HG02885 (cell line): ENCODE data around the gene HEMGN.

Experiments used
- ATAC-seq: cut with Tn5 transposase; IDR thresholded peaks from one replicate; pipeline ENCODE4 v1.9.1; 2021; ENCODE audit warnings: mild to moderate bottlenecking; ENCODE audit not compliant: unreplicated experiment, poor library complexity

The HEMGN gene

GRCh38 chr9:97934321-97935115 is 3.5 kb downstream of the HEMGN start:
- ATAC-seq: no peak

- no peak for ATAC-seq
Observed at GRCh38 chr9:97933297-97933998, 4.5 kb downstream of the HEMGN start.

GRCh38 chr9:97930972-97931371 is 7.0 kb downstream of the HEMGN start:
- ATAC-seq: no peak

GRCh38 chr9:97928986-97929604 is 8.9 kb downstream of the HEMGN start:
- no peak for ATAC-seq

GRCh38 chr9:97925497-97926334 is 12.3 kb downstream of the HEMGN start:
- ATAC-seq: no peak

- ATAC-seq: no peak
Observed at GRCh38 chr9:97924386-97924785, 13.6 kb downstream of the HEMGN start.

- ATAC-seq: peak; percentile 41
Observed at GRCh38 chr9:97923529-97924108, 14.4 kb downstream of the HEMGN start.

GRCh38 chr9:97921959-97922724 is 15.8 kb downstream of the HEMGN start, which contains the start of gene TRMO:
Gene TRMO, minus strand, starts transcription at chr9:97922500. Its CDS starts 7 bp downstream, at chr9:97922493.
- peak; percentile 84 for ATAC-seq

GRCh38 chr9:97919217-97919813 is 18.7 kb downstream of the HEMGN start:
- ATAC-seq: no peak

- ATAC-seq: no peak
Observed at GRCh38 chr9:97918611-97919010, 19.4 kb downstream of the HEMGN start.

GRCh38 chr9:97911970-97912369 is 26.0 kb downstream of the HEMGN start:
- no peak for ATAC-seq

- ATAC-seq: no peak
Observed at GRCh38 chr9:97911528-97911927, 26.4 kb downstream of the HEMGN start.

- no peak for ATAC-seq
Observed at GRCh38 chr9:97910357-97910756, 27.6 kb downstream of the HEMGN start.

- ATAC-seq: no peak
Observed at GRCh38 chr9:97908705-97909104, 29.3 kb downstream of the HEMGN start.

- ATAC-seq: no peak
Observed at GRCh38 chr9:97907632-97908031, 30.3 kb downstream of the HEMGN start.

GRCh38 chr9:97907046-97907445 is 30.9 kb downstream of the HEMGN start:
- ATAC-seq: no peak

- no peak for ATAC-seq
Observed at GRCh38 chr9:97906236-97906831, 31.6 kb downstream of the HEMGN start.

GRCh38 chr9:97905228-97905627 is 32.7 kb downstream of the HEMGN start:
- no peak for ATAC-seq
